Measurements from ENCODE around the gene NSD1. TPM values are rescaled to one million over a fixed set of nuclear protein-coding genes. Genes with fewer than 3 reads are reported as not detected.

Gene NSD1
- total and polyA plus RNA-seq, 9 of the 15 experiments (the other 6 are each of a cell fraction or from before 2014, with no cell fraction given), result 3.8 to 51.0 (median 24.7) TPM

DNA sequence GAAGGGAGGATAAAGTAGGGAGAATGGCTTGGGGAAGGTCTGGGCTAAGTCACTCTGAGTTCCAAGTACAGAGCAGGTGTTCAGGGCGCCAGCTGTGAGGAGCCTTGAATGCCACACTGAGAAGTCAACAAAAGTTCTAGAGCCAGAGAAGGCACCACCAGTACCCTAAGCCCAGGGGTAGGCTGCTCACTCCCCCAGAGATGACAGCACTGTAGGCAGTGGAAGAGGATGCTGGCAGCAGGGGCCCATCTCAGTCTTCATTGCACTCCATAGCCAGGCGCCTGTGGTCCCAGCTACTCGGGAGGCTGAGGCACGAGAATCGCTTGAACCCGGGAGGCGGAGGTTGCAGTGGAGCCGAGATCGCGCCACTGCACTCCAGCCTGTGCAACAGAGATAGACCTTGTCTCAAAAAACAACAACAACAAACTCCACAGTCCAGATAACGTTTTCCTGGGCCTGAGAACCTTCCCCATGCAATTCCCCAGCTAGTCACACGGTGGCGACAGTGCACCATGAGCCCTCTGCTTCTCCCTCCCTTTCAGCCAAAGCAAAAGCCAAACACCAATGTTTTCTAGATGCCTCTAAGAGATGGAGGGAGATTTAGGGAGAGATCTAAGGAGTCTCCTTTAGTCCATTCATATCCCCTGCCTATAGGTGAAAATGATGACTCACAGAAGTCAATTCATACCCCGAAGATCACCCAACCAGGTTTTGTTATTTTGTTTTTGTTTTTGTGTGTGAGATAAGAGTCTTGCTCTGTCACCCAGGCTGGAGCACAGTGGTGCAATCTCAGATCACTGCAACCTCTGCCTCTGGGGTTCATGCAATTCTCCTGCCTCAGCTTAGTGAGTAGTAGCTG is 19.8 kb upstream of the NSD1 start (continued):
- TF ChIP-seq MECOM (CRISPR knock-in tag; IDR thresholded peaks at IDR 0.05) (no peak), RB1 (IDR thresholded peaks at IDR 0.05; ENCODE audit: low read depth) (peak; percentile 90), EP400 (IDR thresholded peaks at IDR 0.05) (peak; percentile 44), MAFG (tag; conservative IDR thresholded peaks at IDR 0.05) (peak; percentile 76), MBD2 (IDR thresholded peaks at IDR 0.05; ENCODE audit: borderline replicate concordance, low read depth) (no peak), DNMT1 (IDR thresholded peaks at IDR 0.05) (no peak), ADNP (tag; IDR thresholded peaks at IDR 0.05) (no peak), NFIC (IDR thresholded peaks at IDR 0.05) (peak; percentile 61; the same call in 1 of the 2 replicates), CEBPB (tag; IDR thresholded peaks at IDR 0.05) (peak; percentile 89), POLR3G (IDR thresholded peaks at IDR 0.05; ENCODE audit: extremely low read depth, insufficient read length, insufficient replicate concordance) (no peak), ZFP36 (IDR thresholded peaks at IDR 0.05; ENCODE audit: low read depth, low read length, partially characterized antibody) (no peak), NR1H2 (CRISPR knock-in tag; IDR thresholded peaks at IDR 0.05) (no peak), ZNF239 (CRISPR knock-in tag; IDR thresholded peaks at IDR 0.05) (no peak), ELF1 (tag; IDR thresholded peaks at IDR 0.05) (no peak), PHB (CRISPR knock-in tag; IDR thresholded peaks at IDR 0.05) (no peak), TAL1 (IDR thresholded peaks at IDR 0.05) (peak; percentile 91), SIX5 (IDR thresholded peaks at IDR 0.05; ENCODE audit: borderline replicate concordance in 1 of 2, insufficient read depth in 1 of 2, low read depth in 1 of 2, low read length in 2 of 2) (no peak), RHOXF2B (CRISPR knock-in tag; conservative IDR thresholded peaks at IDR 0.05) (no peak), ASH1L (IDR thresholded peaks at IDR 0.05; ENCODE audit: borderline replicate concordance, low read depth, partially characterized antibody) (no peak)
- TF ChIP-seq, protein P1, sequence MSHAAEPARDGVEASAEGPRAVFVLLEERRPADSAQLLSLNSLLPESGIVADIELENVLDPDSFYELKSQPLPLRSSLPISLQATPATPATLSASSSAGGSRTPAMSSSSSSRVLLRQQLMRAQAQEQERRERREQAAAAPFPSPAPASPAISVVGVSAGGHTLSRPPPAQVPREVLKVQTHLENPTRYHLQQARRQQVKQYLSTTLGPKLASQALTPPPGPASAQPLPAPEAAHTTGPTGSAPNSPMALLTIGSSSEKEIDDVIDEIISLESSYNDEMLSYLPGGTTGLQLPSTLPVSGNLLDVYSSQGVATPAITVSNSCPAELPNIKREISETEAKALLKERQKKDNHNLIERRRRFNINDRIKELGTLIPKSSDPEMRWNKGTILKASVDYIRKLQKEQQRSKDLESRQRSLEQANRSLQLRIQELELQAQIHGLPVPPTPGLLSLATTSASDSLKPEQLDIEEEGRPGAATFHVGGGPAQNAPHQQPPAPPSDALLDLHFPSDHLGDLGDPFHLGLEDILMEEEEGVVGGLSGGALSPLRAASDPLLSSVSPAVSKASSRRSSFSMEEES (CRISPR knock-in tag; IDR thresholded peaks at IDR 0.05), result no peak
- TF ChIP-seq, protein P2, sequence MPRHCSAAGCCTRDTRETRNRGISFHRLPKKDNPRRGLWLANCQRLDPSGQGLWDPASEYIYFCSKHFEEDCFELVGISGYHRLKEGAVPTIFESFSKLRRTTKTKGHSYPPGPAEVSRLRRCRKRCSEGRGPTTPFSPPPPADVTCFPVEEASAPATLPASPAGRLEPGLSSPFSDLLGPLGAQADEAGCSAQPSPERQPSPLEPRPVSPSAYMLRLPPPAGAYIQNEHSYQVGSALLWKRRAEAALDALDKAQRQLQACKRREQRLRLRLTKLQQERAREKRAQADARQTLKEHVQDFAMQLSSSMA (CRISPR knock-in tag; IDR thresholded peaks at IDR 0.05), result no peak
- TF ChIP-seq, protein P3, sequence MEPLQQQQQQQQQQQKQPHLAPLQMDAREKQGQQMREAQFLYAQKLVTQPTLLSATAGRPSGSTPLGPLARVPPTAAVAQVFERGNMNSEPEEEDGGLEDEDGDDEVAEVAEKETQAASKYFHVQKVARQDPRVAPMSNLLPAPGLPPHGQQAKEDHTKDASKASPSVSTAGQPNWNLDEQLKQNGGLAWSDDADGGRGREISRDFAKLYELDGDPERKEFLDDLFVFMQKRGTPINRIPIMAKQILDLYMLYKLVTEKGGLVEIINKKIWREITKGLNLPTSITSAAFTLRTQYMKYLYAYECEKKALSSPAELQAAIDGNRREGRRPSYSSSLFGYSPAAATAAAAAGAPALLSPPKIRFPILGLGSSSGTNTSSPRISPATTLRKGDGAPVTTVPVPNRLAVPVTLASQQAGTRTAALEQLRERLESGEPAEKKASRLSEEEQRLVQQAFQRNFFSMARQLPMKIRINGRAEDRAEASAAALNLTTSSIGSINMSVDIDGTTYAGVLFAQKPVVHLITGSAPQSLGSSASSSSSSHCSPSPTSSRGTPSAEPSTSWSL (CRISPR knock-in tag; IDR thresholded peaks at IDR 0.05; ENCODE audit: borderline replicate concordance), result no peak
- TF ChIP-seq, protein P4, sequence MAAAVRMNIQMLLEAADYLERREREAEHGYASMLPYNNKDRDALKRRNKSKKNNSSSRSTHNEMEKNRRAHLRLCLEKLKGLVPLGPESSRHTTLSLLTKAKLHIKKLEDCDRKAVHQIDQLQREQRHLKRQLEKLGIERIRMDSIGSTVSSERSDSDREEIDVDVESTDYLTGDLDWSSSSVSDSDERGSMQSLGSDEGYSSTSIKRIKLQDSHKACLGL (CRISPR knock-in tag; IDR thresholded peaks at IDR 0.05; ENCODE audit: borderline replicate concordance, poor library complexity, severe bottlenecking), result no peak
- TF ChIP-seq, protein P5, sequence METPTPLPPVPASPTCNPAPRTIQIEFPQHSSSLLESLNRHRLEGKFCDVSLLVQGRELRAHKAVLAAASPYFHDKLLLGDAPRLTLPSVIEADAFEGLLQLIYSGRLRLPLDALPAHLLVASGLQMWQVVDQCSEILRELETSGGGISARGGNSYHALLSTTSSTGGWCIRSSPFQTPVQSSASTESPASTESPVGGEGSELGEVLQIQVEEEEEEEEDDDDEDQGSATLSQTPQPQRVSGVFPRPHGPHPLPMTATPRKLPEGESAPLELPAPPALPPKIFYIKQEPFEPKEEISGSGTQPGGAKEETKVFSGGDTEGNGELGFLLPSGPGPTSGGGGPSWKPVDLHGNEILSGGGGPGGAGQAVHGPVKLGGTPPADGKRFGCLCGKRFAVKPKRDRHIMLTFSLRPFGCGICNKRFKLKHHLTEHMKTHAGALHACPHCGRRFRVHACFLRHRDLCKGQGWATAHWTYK (CRISPR knock-in tag; IDR thresholded peaks at IDR 0.05), result no peak

Data from K562 (cell line).